Adrenal gland (tissue), 5 donors: ENCODE results near the gene RNFT2.

Source experiments
- CTCF ChIP-seq, 6 experiments: fragments of 450-650 bp in 4 of 6; fragments of 200-600 bp in 2 of 6; sonication (generic) in 1 of 6; IDR thresholded peaks; 1 replicate in 5 of 6; 2 replicates in 1 of 6; pipeline versions ENCODE4 v1.5.1 to v1.8.0; 2016 to 2021; ENCODE audit warnings: antibody characterized with exemption in 6 of 6, mild to moderate bottlenecking in 2 of 6, moderate library complexity in 1 of 6
- POLR2A ChIP-seq, 2 donors: fragments of 450-650 bp; IDR thresholded peaks; one replicate each; pipeline ENCODE4 v1.6.1; 2017; ENCODE audit warnings: antibody characterized with exemption in 2 of 2, mild to moderate bottlenecking in 2 of 2, moderate library complexity in 1 of 2
- donor health status: DM: no; HTN: no; CAD: no.

GRCh38 chr12:116799955-116800354 lies 61.8 kb downstream of the RNFT2 start:
- no peak for TF ChIP-seq CTCF (IDR thresholded peaks at IDR 0.05)
- TF ChIP-seq POLR2A (IDR thresholded peaks at IDR 0.05): no peak
